B cell (primary cell): ENCODE data around the gene CPA5. TPM values are rescaled to one million over a fixed set of nuclear protein-coding genes. Genes with fewer than 3 reads are reported as not detected.

Experiments used
- ATAC-seq: fragments of 200-7000 bp; cut with Tn5 transposase; one replicate; pipeline ENCODE4 v1.10.0; 2021; ENCODE audit warnings: low read depth, mild to moderate bottlenecking, moderate number of reproducible peaks, moderate library complexity
- CTCF ChIA-PET: fragments of 350-600 bp; sonication (Branson Sonifier 250); formaldehyde crosslinking; loops from one replicate; lab custom pipeline; 2021; ENCODE audit warnings: antibody characterized with exemption, inconsistent platforms; lab: Charles Lee
- POLR2A ChIA-PET: fragments of 350-600 bp; sonication (Branson Sonifier 250); formaldehyde crosslinking; loops from one replicate; lab custom pipeline; 2021; ENCODE audit warnings: antibody characterized with exemption; lab: Charles Lee
- DNase-seq: peaks from one replicate; pipeline ENCODE4 v3.0.0; 2013
- H2AFZ ChIP-seq: 2 replicates; pipeline ENCODE4 v1.6.1; 2012; ENCODE audit warnings: mild to moderate bottlenecking, low read depth, low read length; ENCODE audit not compliant: insufficient read depth, poor library complexity, severe bottlenecking
- H3K27ac ChIP-seq, 2 donors: 1 replicate in 1 of 2; 2 replicates in 1 of 2; pipeline ENCODE4 v1.5.1; 2012 to 2013; ENCODE audit warnings: low read length in 2 of 2, mild to moderate bottlenecking in 2 of 2, moderate library complexity in 1 of 2
- H3K27me3 ChIP-seq, 4 experiments: fragments of 200-600 bp in 1 of 4; sonication (generic) in 1 of 4; replicated peaks in 1 of 4; 1 replicate in 2 of 4; 2 replicates in 2 of 4; pipeline versions ENCODE4 v1.6.1 to v1.7.0; 2013 to 2016; ENCODE audit warnings: low read length in 3 of 4, mild to moderate bottlenecking in 2 of 4, mixed read lengths in 1 of 4, moderate library complexity in 1 of 4; ENCODE audit not compliant: insufficient read depth in 4 of 4, control insufficient read depth in 3 of 4; ENCODE audit errors: control extremely low read depth in 1 of 4
- H3K36me3 ChIP-seq, 2 experiments: replicated peaks in 1 of 2; 1 replicate in 1 of 2; 2 replicates in 1 of 2; pipeline versions ENCODE4 v1.6.1 to v1.7.1; 2013; ENCODE audit warnings: low read length in 1 of 2; ENCODE audit not compliant: insufficient read depth in 2 of 2, control insufficient read depth in 1 of 2; ENCODE audit errors: control extremely low read depth in 1 of 2, extremely low read depth in 1 of 2
- H3K4me1 ChIP-seq, 2 donors: fragments of 200-600 bp in 1 of 2; sonication (generic) in 1 of 2; 1 replicate in 1 of 2; 2 replicates in 1 of 2; pipeline versions ENCODE4 v1.5.1 to v1.6.1; 2013 to 2017; ENCODE audit warnings: low read length in 2 of 2; ENCODE audit not compliant: control insufficient read depth in 2 of 2, insufficient read depth in 2 of 2
- H3K4me2 ChIP-seq: replicated peaks from 2 replicates; pipeline ENCODE3; 2012; ENCODE audit warnings: mild to moderate bottlenecking, low read depth, low read length; ENCODE audit not compliant: poor library complexity, severe bottlenecking
- H3K4me3 ChIP-seq, 5 experiments: fragments of 200-600 bp in 1 of 5; sonication (generic) in 1 of 5; 1 replicate in 3 of 5; 2 replicates in 2 of 5; pipeline versions ENCODE4 v1.5.1 to v1.7.0; 2011 to 2016; ENCODE audit warnings: low read length in 4 of 5, mild to moderate bottlenecking in 4 of 5, low read depth in 2 of 5, control low read depth in 1 of 5, moderate library complexity in 1 of 5; ENCODE audit not compliant: insufficient read depth in 1 of 5; ENCODE audit errors: control extremely low read depth in 1 of 5, extremely low read depth in 1 of 5
- H3K79me2 ChIP-seq: fragments of 200-600 bp; sonication (generic); one replicate; pipeline ENCODE4 v1.6.0; 2016; ENCODE audit warnings: low read length; ENCODE audit not compliant: control insufficient read depth, insufficient read depth
- H3K9ac ChIP-seq: fragments of 200-600 bp; sonication (generic); 2 replicates; pipeline ENCODE4 v1.6.1; 2017; ENCODE audit warnings: mild to moderate bottlenecking, low read length, moderate library complexity
- H3K9me3 ChIP-seq, 3 donors: one replicate each; pipeline versions ENCODE4 v1.6.1 to v1.7.1; 2013; ENCODE audit warnings: low read length in 2 of 3; ENCODE audit not compliant: control insufficient read depth in 2 of 3, insufficient read depth in 1 of 3; ENCODE audit errors: control extremely low read depth in 1 of 3
- H4K20me1 ChIP-seq: 2 replicates; pipeline ENCODE4 v1.6.0; 2012; ENCODE audit warnings: mild to moderate bottlenecking, low read length; ENCODE audit not compliant: insufficient read depth, control insufficient read depth, poor library complexity, severe bottlenecking
- H3K27ac Mint-ChIP-seq: one replicate; pipeline ENCODE4 v1.8.0; 2021; ENCODE audit warnings: mixed read lengths
- H3K27me3 Mint-ChIP-seq: one replicate; pipeline ENCODE4 v1.8.0; 2021; ENCODE audit warnings: mixed read lengths
- H3K4me1 Mint-ChIP-seq: one replicate; pipeline ENCODE4 v1.8.0; 2021; ENCODE audit warnings: mixed read lengths
- H3K4me3 Mint-ChIP-seq: one replicate; pipeline ENCODE4 v1.8.0; 2021; ENCODE audit warnings: mixed read lengths
- H3K9me3 Mint-ChIP-seq: one replicate; pipeline ENCODE4 v1.8.0; 2022; ENCODE audit warnings: mixed read lengths; ENCODE audit not compliant: insufficient read depth
- EZH2 ChIP-seq: IDR thresholded peaks from 2 replicates; pipeline ENCODE4 v1.6.1; 2012; ENCODE audit warnings: borderline replicate concordance, low read depth, mild to moderate bottlenecking, moderate library complexity, low read length; ENCODE audit not compliant: insufficient read depth, poor library complexity, severe bottlenecking
- WGBS: methylation state at CpG from one replicate; pipeline ENCODE4 v1.1.5; 2013; ENCODE audit warnings: missing lambda C conversion rate; ENCODE audit not compliant: insufficient coverage; 5-methylcytosine and 5-hydroxymethylcytosine counted together
- intact Hi-C: fragments of 100-400 bp; cut with micrococcal nuclease; formaldehyde crosslinking; loops from one replicate; pipeline ENCODE4 v1.10.0; 2022
- polyA plus RNA-seq: library from polyadenylated mRNA; depleted of rRNA; stranded (reverse); fragments of >200 nt; gene quantifications from 2 replicates; pipeline ENCODE4 v1.2.3, GENCODE V29; 2012
- total RNA-seq, 2 donors: library from RNA; stranded (reverse); fragments of 120-200 nt in 1 of 2; gene quantifications; 1 replicate in 1 of 2; 2 replicates in 1 of 2; pipeline versions ENCODE4 v1.2.3 to v1.2.4, GENCODE V29; 2013 to 2022
- TF ChIP-seq, protein P1 (sequence below): fragments of 200-600 bp; IDR thresholded peaks from one replicate; pipeline ENCODE4 v1.8.0; 2022; ENCODE audit warnings: antibody characterized with exemption, mild to moderate bottlenecking

CPA5 gene
- total and polyA plus RNA-seq, 2 donors (not counting 1 experiment from before 2014, with no cell fraction given), result not detected

DNA sequence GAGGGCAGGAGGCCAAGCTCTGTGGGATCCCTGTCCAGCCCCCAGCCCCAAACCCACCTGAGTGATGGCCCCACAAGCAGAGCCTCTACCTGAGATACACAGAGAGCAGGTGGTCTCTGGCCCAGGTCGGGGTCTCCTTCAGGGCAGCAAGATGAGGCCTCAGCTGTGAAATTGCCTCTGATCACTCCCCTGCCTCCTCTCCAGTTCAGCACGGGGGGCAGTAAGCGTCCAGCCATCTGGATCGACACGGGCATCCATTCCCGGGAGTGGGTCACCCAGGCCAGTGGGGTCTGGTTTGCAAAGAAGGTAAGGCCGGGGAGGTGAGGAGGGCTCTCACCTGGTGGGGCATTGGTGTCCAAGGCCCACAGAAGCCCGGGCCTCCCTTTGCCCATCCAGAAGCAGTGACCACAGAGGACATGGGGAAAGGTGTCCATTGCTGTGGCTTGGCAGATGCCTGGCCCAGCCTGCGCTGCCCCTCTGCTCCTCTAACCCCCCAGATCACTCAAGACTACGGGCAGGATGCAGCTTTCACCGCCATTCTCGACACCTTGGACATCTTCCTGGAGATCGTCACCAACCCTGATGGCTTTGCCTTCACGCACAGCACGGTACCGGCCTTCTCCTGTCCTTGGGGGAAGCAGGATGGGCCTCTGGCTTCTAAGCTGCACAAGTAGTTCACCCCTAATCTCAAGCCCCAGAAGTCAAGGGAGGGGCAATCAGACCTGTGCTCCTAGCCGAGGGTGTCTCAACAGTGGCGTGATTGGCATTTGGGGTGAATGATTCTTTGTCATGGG is 38.8 kb downstream of the CPA5 start:
- POLR2A ChIA-PET, result no interaction called here

DNA sequence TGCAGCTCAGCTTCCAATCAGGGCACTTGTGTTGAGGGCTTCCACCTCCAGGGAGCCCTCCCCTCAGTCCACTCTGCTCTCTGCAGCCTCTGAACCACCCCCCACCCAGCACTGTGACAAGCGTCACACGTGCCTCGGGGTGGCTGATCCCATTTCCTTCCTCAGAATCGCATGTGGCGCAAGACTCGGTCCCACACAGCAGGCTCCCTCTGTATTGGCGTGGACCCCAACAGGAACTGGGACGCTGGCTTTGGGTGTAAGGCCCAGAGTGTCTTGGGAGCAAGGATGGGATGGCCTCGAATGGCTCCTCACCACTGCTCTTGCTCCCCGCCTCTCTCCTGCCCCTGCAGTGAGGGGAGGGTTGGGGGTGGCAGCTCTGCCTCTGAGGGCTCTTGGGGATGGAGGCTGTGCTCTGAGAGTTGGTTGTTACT is 39.8 kb downstream of the CPA5 start:
- H3K27me3 ChIP-seq, result no peaks in the 10 kb centered on the region
- H4K20me1 ChIP-seq, result no peaks in the 10 kb centered on the region
- no peak for ATAC-seq
- H3K79me2 ChIP-seq, result no peaks in the 10 kb centered on the region
- intact Hi-C loops, result no loop called here
- H3K36me3 ChIP-seq, result no peaks in the 10 kb centered on the region
- peaks cover 0 to 7% (median 0%) of the 10 kb centered on the region in 3 donors for H3K9me3 ChIP-seq
- WGBS, result 62% methylated on average over 8 of the region's 10 CpGs
- H3K4me3 ChIP-seq, result no peak overlapping the region
- no peaks in the 10 kb centered on the region for H3K4me1 Mint-ChIP-seq
- POLR2A ChIA-PET, result no interaction called here
- H3K9ac ChIP-seq, result no peak overlapping the region
- no peaks in the 10 kb centered on the region for H3K27me3 Mint-ChIP-seq
- no peaks in the 10 kb centered on the region for H3K9me3 Mint-ChIP-seq
- no peak overlapping the region for H3K27ac ChIP-seq
- CTCF ChIA-PET, result no interaction called here
- H2AFZ ChIP-seq, result no peak overlapping the region
- no peak overlapping the region for H3K4me2 ChIP-seq
- H3K4me1 ChIP-seq, result no peaks in the 10 kb centered on the region
- H3K4me3 Mint-ChIP-seq, result no peak overlapping the region
- DNase-seq, result no peak
- H3K27ac Mint-ChIP-seq, result no peak overlapping the region
- no peak for TF ChIP-seq EZH2
- TF ChIP-seq, protein P1, sequence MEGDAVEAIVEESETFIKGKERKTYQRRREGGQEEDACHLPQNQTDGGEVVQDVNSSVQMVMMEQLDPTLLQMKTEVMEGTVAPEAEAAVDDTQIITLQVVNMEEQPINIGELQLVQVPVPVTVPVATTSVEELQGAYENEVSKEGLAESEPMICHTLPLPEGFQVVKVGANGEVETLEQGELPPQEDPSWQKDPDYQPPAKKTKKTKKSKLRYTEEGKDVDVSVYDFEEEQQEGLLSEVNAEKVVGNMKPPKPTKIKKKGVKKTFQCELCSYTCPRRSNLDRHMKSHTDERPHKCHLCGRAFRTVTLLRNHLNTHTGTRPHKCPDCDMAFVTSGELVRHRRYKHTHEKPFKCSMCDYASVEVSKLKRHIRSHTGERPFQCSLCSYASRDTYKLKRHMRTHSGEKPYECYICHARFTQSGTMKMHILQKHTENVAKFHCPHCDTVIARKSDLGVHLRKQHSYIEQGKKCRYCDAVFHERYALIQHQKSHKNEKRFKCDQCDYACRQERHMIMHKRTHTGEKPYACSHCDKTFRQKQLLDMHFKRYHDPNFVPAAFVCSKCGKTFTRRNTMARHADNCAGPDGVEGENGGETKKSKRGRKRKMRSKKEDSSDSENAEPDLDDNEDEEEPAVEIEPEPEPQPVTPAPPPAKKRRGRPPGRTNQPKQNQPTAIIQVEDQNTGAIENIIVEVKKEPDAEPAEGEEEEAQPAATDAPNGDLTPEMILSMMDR, result no peak

More for the DNA sequence above, 38.8 kb downstream of the CPA5 start:
- Mint-ChIP-seq H3K9me3 (no peaks in the 10 kb centered on the region), H3K4me3 (no peak overlapping the region), H3K27me3 (no peaks in the 10 kb centered on the region), H3K27ac (no peak overlapping the region), H3K4me1 (no peaks in the 10 kb centered on the region)
- no peak overlapping the region for H2AFZ ChIP-seq
- CTCF ChIA-PET, result no interaction called here
- no peak overlapping the region for H3K4me2 ChIP-seq
- no peak for TF ChIP-seq EZH2
- TF ChIP-seq, protein P1, result no peak
- ATAC-seq (no peak), DNase-seq (no peak)
- H3K79me2 ChIP-seq, result no peaks in the 10 kb centered on the region
- H3K9me3 ChIP-seq, result peaks cover 0 to 7% (median 0%) of the 10 kb centered on the region in 3 donors
- H3K9ac ChIP-seq, result no peak overlapping the region
- 92% methylated on average over 17 of the region's 18 CpGs for WGBS
- H3K4me3 ChIP-seq, result no peak overlapping the region
- no peak overlapping the region for H3K27ac ChIP-seq
- H3K27me3 ChIP-seq, result no peaks in the 10 kb centered on the region
- H3K4me1 ChIP-seq, result no peaks in the 10 kb centered on the region
- no peaks in the 10 kb centered on the region for H3K36me3 ChIP-seq
- intact Hi-C loops, result no loop called here
- no peaks in the 10 kb centered on the region for H4K20me1 ChIP-seq
